ENCODE measurements around the gene MORC3. TPM values are rescaled to one million over a fixed set of nuclear protein-coding genes. Genes with fewer than 3 reads are reported as not detected.
"Not testable (repeated sequence)": the region's sequence is repeated elsewhere in the genome, so short reads cannot be mapped to it uniquely, and the experiment has no call there.

MORC3 gene
- total and polyA plus RNA-seq, 2 donors (not counting 1 experiment from before 2014, with no cell fraction given): 44.9 to 104 TPM

DNA sequence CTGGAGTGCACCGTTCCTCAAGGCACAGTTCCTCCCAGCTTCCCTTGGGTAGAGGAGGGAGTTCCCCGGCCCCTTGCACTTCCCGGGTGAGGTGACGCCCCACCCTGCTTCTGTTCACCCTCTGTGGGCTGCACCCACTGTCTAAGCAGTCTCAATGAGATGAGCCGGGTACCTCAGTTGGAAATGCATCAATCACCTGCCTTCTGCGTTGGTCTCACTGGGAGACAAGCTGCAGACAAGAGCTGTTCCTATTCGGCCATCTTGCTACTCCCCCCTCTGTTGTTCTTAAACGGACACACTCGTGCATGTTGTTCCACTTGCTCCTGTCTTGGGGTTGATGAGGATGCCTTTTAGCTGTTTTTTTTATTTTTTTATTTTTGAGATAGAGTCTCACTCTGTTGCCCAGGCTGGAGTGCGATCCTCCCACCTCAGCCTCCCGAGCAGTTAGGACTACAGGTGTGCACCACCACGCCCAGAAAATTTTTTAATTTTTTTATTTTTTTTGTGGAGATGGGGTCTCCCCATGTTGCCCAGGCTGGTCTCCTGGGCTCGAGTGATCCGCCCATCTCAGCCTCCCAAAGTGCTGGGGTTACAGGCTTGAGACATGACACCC, 3.0 kb upstream of the MORC3 start:
- no peak overlapping the region for H3K27ac Mint-ChIP-seq
- CTCF ChIA-PET: interaction anchor here (0.5 to 3.4 kb wide), 6 partner anchors 11 to 143 kb away, joined by 3 to 16 read pairs (median 3); no protein-coding TSS in a partner anchor
- Histone ChIP-seq H3K36me3 (replicated peaks in 1 of 2; ENCODE audit: control extremely low read depth in 1 of 2, control insufficient read depth in 1 of 2, extremely low read depth in 1 of 2, insufficient read depth in 2 of 2, low read length in 1 of 2) (no peaks in the 10 kb centered on the region), H3K9ac (ENCODE audit: low read length) (no peak overlapping the region), H3K9me3 (ENCODE audit: control extremely low read depth in 1 of 3, control insufficient read depth in 2 of 3, insufficient read depth in 1 of 3, low read length in 2 of 3) (peaks cover 0 to 12% (median 0%) of the 10 kb centered on the region in 3 donors), H3K79me2 (ENCODE audit: control insufficient read depth, insufficient read depth, low read length) (peaks cover 17% of the 10 kb centered on the region), H3K4me1 (ENCODE audit: control insufficient read depth in 2 of 2, insufficient read depth in 2 of 2, low read length in 2 of 2) (peaks cover 11 to 21% of the 10 kb centered on the region in 2 donors), H4K20me1 (ENCODE audit: control insufficient read depth, insufficient read depth, low read length, poor library complexity, severe bottlenecking) (peaks cover 5% of the 10 kb centered on the region), H3K27me3 (replicated peaks in 1 of 4; ENCODE audit: control extremely low read depth in 1 of 4, control insufficient read depth in 3 of 4, insufficient read depth in 4 of 4, low read length in 3 of 4) (no peaks in the 10 kb centered on the region), H3K4me3 (ENCODE audit: control extremely low read depth in 1 of 5, extremely low read depth in 1 of 5, insufficient read depth in 1 of 5, low read depth in 2 of 5, low read length in 4 of 5) (no peak overlapping the region), H3K27ac (ENCODE audit: low read length in 2 of 2) (no peak overlapping the region), H3K4me2 (replicated peaks; ENCODE audit: low read depth, low read length, poor library complexity, severe bottlenecking) (no peak overlapping the region), H2AFZ (ENCODE audit: insufficient read depth, low read depth, low read length, poor library complexity, severe bottlenecking) (no peak overlapping the region)
- no peaks in the 10 kb centered on the region for H3K27me3 Mint-ChIP-seq
- WGBS (ENCODE audit: insufficient coverage): 91% methylated on average over 7 of the region's 14 CpGs
- H3K4me3 Mint-ChIP-seq: no peak overlapping the region
- peaks cover 2% of the 10 kb centered on the region for H3K9me3 Mint-ChIP-seq (ENCODE audit: insufficient read depth)
- DNase-seq (no peak), ATAC-seq (ENCODE audit: low read depth) (no peak)
- POLR2A ChIA-PET: interaction anchor here (0.6 kb wide), 2 partner anchors 10 to 74 kb away, joined by 3 to 4 read pairs; no protein-coding TSS in a partner anchor
- H3K4me1 Mint-ChIP-seq: peaks cover 33% of the 10 kb centered on the region
- intact Hi-C loops (cut with micrococcal nuclease): no loop called here
- TF ChIP-seq CTCF (IDR thresholded peaks at IDR 0.05) (no peak), EZH2 (IDR thresholded peaks at IDR 0.05; ENCODE audit: borderline replicate concordance, insufficient read depth, low read depth, low read length, poor library complexity, severe bottlenecking) (no peak)

- Mint-ChIP-seq H3K4me1 (peaks cover 51% of the 10 kb centered on the region), H3K4me3 (peak overlapping the region; percentile 97), H3K27ac (peak overlapping the region; percentile 98)
- Histone ChIP-seq H3K79me2 (ENCODE audit: control insufficient read depth, insufficient read depth, low read length) (peaks cover 41% of the 10 kb centered on the region), H3K9ac (ENCODE audit: low read length) (peak overlapping the region; percentile 92), H3K4me2 (replicated peaks; ENCODE audit: low read depth, low read length, poor library complexity, severe bottlenecking) (peak overlapping the region; percentile 86), H2AFZ (ENCODE audit: insufficient read depth, low read depth, low read length, poor library complexity, severe bottlenecking) (peak overlapping the region; percentile 73), H3K4me1 (ENCODE audit: control insufficient read depth in 2 of 2, insufficient read depth in 2 of 2, low read length in 2 of 2) (peaks cover 30 to 38% of the 10 kb centered on the region in 2 donors), H3K4me3 (ENCODE audit: control extremely low read depth in 1 of 5, extremely low read depth in 1 of 5, insufficient read depth in 1 of 5, low read depth in 2 of 5, low read length in 4 of 5) (peak overlapping the region; percentile 65 to 98 (median 94)), H3K9me3 (ENCODE audit: control extremely low read depth in 1 of 3, control insufficient read depth in 2 of 3, insufficient read depth in 1 of 3, low read length in 2 of 3) (peaks cover 0 to 12% (median 0%) of the 10 kb centered on the region in 3 donors), H3K27ac (ENCODE audit: low read length in 2 of 2) (peak overlapping the region; percentile 86 to 92)
- ChIA-PET CTCF (interaction anchor here (0.8 to 6.4 kb wide), 16 partner anchors 9 to 166 kb away, joined by 3 to 76 read pairs (median 6); no protein-coding TSS in a partner anchor), POLR2A (interaction anchor here (0.7 to 5.0 kb wide), 14 partner anchors 8 to 259 kb away, joined by 3 to 123 read pairs (median 10); partner anchors contain the start of gene SETD4)
- not testable (repeated sequence) for DNase-seq; H3K27me3 ChIP-seq (replicated peaks in 1 of 4; ENCODE audit: control extremely low read depth in 1 of 4, control insufficient read depth in 3 of 4, insufficient read depth in 4 of 4, low read length in 3 of 4); H3K9me3 Mint-ChIP-seq (ENCODE audit: insufficient read depth); H4K20me1 ChIP-seq (ENCODE audit: control insufficient read depth, insufficient read depth, low read length, poor library complexity, severe bottlenecking); H3K36me3 ChIP-seq (replicated peaks in 1 of 2; ENCODE audit: control extremely low read depth in 1 of 2, control insufficient read depth in 1 of 2, extremely low read depth in 1 of 2, insufficient read depth in 2 of 2, low read length in 1 of 2); ATAC-seq (ENCODE audit: low read depth); H3K27me3 Mint-ChIP-seq
- intact Hi-C loops (cut with micrococcal nuclease): loop anchor here (1.0 kb wide), 1 partner anchor 9 kb away; no protein-coding TSS in a partner anchor
- WGBS (ENCODE audit: insufficient coverage): 81% methylated on average over 10 of the region's 17 CpGs
Measured at GRCh38 chr21:36319406-36319766, 611 bp upstream of the MORC3 start.

Measured in B cell (primary cell).